Stomach smooth muscle (tissue), 2 donors: ENCODE data around the gene PTBP1.
A peak's percentile ranks its signal among the peaks of the same experiment; 100 is the strongest.

Experiments used
- H3K27ac ChIP-seq: one replicate; pipeline ENCODE4 v1.7.0; 2013; ENCODE audit warnings: mild to moderate bottlenecking, low read length, inconsistent platforms
- H3K27me3 ChIP-seq, 2 donors: one replicate each; pipeline ENCODE4 v1.7.0; 2013; ENCODE audit warnings: low read length in 2 of 2; ENCODE audit not compliant: insufficient read depth in 2 of 2, control insufficient read depth in 1 of 2
- H3K36me3 ChIP-seq, 2 donors: one replicate each; pipeline ENCODE4 v1.7.0; 2013; ENCODE audit warnings: low read length in 2 of 2; ENCODE audit not compliant: control insufficient read depth in 2 of 2, insufficient read depth in 2 of 2
- H3K4me1 ChIP-seq: one replicate; pipeline ENCODE4 v1.7.0; 2013; ENCODE audit warnings: low read length; ENCODE audit not compliant: control insufficient read depth, insufficient read depth
- H3K4me3 ChIP-seq, 2 donors: one replicate each; pipeline ENCODE4 v1.7.0; 2013; ENCODE audit warnings: low read length in 2 of 2
- H3K9ac ChIP-seq, 2 donors: one replicate each; pipeline ENCODE4 v1.7.0; 2013; ENCODE audit warnings: low read length in 2 of 2, mild to moderate bottlenecking in 1 of 2
- H3K9me3 ChIP-seq, 2 donors: one replicate each; pipeline ENCODE4 v1.7.0; 2013; ENCODE audit warnings: low read length in 2 of 2; ENCODE audit not compliant: control insufficient read depth in 2 of 2
- donor health status: healthy.
- donor health status: Pancreatic carcinoma.

The PTBP1 gene

DNA sequence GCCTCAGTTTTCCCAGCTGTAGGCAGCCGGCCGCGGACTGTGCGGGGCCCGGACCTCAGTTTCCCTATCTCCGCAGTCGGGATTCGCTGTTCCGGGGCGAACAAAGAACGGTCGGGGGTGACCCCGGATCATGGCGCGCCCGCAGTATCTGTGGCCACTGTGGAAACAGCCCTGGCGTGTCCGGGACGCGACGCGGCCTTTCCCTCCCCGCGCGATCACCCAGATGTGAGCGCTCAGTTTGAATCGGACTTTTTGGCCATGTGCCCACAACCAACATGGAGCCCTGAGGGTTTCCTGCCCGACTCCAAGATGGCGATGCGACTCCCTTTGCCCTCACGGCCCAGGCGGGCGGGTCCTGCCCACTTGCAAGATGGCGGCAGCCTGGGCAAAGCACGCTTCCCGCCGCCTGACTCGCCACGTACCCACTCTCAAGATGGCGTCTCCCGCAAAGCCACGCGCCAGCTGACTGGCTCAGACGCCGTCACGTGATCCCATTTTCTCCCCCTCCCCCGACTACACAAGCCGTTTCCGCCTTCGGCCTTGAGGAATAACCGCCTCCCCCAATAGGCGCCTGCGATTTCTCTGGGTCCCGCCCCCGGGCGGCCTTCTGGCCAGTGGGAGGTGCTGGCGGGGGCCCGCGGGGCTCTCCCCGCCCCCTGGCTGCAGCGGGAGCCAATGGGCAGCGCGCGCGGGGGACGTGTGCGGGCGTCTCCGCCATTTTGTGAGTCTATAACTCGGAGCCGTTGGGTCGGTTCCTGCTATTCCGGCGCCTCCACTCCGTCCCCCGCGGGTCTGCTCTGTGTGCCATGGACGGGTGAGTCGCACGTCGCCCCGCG, at the start of gene PTBP1:
Gene PTBP1 (plus strand): TSS at position 761 of the 836 bp plus-strand sequence. CDS start 46 bp downstream, at position 807.
- Histone ChIP-seq H3K27me3 (no peaks in the 10 kb centered on the region), H3K9me3 (no peaks in the 10 kb centered on the region), H3K9ac (peak within 1 kb of the TSS; percentile 73 to 86), H3K36me3 (peaks cover 0 to 2% of the 10 kb centered on the region in 2 donors), H3K4me1 (peaks cover 49% of the 10 kb centered on the region), H3K27ac (peak within 1 kb of the TSS; percentile 64), H3K4me3 (peak within 1 kb of the TSS; percentile 81 to 85)

DNA sequence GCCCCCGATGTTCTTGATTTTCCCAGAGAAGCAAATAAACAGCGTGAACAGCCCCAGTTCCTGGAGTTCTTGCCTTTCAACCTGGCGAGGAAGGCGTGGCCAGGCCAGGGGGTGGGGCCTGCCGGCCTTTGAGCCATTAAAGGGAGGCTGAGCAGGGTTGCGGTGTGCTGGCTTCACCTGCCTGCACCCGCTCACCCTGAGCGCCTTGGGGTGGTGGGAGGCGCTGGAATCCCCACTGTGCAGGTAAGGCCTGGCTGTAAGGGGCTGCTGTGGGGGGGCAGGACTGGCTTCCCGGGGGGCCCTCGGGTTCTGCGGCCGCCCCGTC, 49.0 kb upstream of the PTBP1 start:
- Histone ChIP-seq H3K27ac (no peak overlapping the region), H3K27me3 (peaks cover 5 to 7% of the 10 kb centered on the region in 2 donors), H3K9ac (no peak overlapping the region)

DNA sequence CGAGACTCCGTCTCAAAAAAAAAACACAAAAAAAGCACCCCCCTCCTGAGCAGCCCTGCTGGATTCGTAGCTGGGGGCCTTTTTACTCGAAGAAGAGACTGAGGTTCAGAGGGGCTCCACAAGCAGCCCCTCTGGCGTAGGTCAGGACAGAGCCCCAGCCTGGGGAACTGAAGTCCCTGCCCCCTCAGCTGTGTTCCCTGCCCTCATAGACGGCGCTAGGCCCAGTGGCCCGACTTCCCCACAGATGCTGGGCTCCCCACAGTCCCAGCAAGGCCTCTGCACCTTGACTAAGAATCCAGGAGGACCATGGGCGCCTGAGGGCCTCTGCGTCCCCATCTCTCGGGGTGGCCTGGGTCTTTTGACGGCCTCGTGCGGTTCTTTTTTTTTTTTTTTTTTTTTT, 47.4 kb upstream of the PTBP1 start:
- H3K4me3 ChIP-seq = no peak overlapping the region
- H3K9ac ChIP-seq = no peak overlapping the region
- H3K27ac ChIP-seq = no peak overlapping the region
- peaks cover 5 to 7% of the 10 kb centered on the region in 2 donors for H3K27me3 ChIP-seq
- H3K4me1 ChIP-seq = no peaks in the 10 kb centered on the region
- H3K9me3 ChIP-seq = peaks cover 0 to 9% of the 10 kb centered on the region in 2 donors
- H3K36me3 ChIP-seq = no peaks in the 10 kb centered on the region

More for the DNA sequence above, 49.0 kb upstream of the PTBP1 start:
- no peaks in the 10 kb centered on the region for H3K4me1 ChIP-seq
- no peaks in the 10 kb centered on the region for H3K36me3 ChIP-seq
- peaks cover 0 to 11% of the 10 kb centered on the region in 2 donors for H3K9me3 ChIP-seq
- no peak overlapping the region for H3K4me3 ChIP-seq

DNA sequence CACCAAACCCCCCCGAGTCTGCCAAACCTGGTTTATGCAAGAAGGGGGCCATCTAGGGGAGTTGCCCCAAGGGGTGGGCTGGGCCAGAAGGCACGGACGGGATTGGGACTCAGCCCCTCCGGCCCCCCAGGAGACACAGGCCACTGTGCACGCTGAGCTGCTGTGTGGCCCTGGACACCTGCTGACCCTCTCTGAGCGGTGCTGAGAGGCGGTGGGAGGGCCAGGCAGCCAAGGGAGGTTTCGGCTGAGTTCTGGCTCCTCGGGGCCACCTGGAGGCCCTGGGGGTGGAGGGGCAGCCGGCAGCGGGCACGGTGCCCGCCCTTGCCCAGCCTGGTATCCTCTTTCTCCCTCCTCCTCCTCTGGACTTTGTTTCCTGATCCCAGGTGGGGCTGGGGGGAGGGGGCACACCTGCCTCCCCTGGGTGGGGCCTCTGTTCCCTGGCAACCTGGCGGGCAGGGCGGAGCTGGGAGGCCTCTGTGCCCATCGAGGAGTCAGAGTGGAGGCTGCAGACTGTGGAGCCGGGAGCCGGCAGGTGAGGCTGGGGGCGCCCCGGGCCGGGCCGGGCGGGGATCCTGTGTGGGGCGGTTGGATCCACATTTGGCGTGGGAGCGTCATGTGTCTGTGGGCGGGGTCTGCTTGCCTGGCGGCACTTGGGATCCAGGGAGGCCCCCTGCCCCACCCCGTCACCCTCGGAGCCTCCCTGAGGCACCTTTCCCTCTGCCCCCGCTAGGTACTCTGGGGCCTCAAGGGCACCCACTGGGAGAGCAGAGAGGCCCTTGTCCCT, 46.4 kb upstream of the PTBP1 start, which contains the start of gene MISP:
Gene MISP (plus strand): TSS at position 473 of the 784 bp plus-strand sequence. CDS start 5,835 bp downstream, outside the sequence.
- Histone ChIP-seq H3K9ac (no peak within 1 kb of the TSS), H3K27ac (no peak within 1 kb of the TSS), H3K36me3 (no peaks in the 10 kb centered on the region), H3K4me1 (no peaks in the 10 kb centered on the region), H3K9me3 (peaks cover 0 to 9% of the 10 kb centered on the region in 2 donors), H3K27me3 (peaks cover 5 to 7% of the 10 kb centered on the region in 2 donors), H3K4me3 (no peak within 1 kb of the TSS)

DNA sequence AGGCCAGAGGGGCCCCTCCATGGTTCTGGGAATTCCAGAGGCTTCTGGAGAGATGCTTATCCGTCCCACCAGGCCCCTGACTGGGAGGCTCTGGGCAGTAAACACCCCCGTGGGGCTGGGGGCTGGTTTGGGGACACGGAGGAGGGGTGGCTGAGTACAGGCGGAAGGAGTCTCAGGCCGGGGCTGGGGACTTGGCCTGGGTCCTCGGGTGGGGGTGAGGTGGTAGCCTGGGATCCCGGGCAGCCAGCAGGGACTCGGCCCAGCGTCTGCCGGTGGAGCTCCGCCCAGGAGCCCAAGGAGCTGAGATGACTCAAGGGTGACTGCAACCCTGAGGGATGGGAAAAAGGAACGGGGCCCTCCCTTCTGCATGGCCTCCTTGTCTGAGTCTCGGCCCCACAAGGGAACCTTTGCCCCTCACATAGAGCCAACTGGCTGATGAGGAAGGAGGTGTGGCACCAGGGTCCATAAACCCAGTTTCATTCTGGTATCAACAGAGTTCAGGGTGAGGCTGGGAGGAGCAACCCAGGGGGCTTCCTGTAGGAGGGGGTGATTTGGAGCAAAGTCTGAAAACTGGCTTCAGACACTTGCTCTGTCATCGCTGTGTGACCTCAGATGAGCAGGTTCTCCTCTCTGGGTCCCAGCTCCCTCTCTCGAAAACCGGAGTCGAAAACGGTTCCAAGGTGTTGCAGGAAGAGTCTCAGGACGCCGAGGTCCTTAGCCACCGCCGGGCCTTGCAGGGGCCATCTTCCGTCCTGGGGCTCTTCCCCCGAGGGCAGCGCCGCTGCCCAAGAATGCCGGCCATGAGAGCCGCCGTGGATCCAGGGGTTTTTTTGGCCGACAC, 45.5 kb upstream of the PTBP1 start:
- Histone ChIP-seq H3K9me3 (peaks cover 0 to 9% of the 10 kb centered on the region in 2 donors), H3K9ac (no peak overlapping the region), H3K27me3 (peaks cover 5 to 7% of the 10 kb centered on the region in 2 donors), H3K27ac (no peak overlapping the region), H3K4me1 (no peaks in the 10 kb centered on the region), H3K36me3 (no peaks in the 10 kb centered on the region), H3K4me3 (no peak overlapping the region)

DNA sequence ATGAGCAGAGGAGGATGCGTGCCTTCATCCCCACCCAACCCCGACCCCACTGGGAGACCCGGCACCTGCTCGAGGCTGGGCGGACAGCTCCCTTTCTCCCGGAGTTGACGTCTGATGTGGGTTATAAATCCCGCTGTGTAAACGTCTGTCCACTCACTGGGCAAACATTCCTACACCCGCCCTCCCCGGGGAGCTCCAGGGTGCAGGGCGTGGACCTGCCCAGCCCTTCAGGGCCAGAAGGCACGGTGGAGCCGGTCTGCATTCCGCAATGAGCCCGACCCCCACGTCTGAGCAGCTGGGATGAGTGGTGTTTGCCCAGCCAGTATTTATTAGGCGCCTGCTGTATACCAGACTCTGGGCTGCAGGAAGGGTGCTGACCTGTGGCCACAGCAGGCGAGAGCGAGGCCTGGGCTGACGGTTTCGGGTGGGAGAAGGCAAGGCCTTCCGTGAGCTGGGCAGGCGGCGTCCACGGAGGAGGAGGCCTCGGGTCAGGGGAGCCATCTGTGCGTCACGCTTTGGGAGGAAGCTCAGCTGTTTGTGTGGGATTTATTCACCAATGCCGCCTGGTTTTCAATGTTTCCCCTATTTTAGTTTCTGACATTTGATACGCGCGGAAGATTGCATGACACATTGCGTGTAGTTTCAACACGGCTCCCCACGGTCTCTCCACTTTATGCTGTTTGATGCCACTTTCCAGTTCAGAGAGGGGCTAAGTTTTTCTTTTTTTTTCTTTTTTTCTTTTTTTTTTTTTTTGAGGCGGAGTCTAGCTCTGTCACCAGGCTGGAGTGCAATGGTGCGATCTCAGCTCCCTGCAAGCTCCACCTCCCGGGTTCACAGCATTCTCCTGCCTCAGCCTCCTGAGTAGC, 44.4 kb upstream of the PTBP1 start:
- Histone ChIP-seq H3K4me1 (no peaks in the 10 kb centered on the region), H3K36me3 (no peaks in the 10 kb centered on the region), H3K27ac (no peak overlapping the region), H3K9ac (no peak overlapping the region), H3K27me3 (peaks cover 5 to 7% of the 10 kb centered on the region in 2 donors), H3K9me3 (peaks cover 0 to 2% of the 10 kb centered on the region in 2 donors), H3K4me3 (no peak overlapping the region)

DNA sequence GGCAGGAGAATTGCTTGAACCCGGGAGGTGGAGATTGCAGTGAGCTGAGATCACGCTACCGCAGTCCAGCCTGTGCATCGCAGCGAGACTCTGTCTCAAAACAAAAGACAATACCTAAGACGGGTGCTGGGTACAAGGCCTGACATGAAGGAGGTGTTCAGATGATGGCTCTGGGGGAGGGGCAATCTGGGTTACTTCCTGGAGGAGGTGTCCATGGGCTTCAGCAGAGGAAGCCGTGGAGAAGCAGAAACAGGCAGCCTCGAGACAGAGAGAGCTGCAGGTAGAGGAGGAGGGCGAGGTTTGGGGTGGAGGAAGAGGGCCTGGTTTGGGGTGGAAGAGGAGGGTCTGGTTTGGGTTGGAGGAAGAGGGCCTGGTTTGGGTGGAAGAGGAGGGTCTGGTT, 42.7 kb upstream of the PTBP1 start:
- Histone ChIP-seq H3K27ac (no peak overlapping the region), H3K9me3 (peaks cover 0 to 6% of the 10 kb centered on the region in 2 donors), H3K4me3 (no peak overlapping the region), H3K27me3 (peaks cover 4 to 5% of the 10 kb centered on the region in 2 donors), H3K36me3 (no peaks in the 10 kb centered on the region), H3K9ac (no peak overlapping the region), H3K4me1 (no peaks in the 10 kb centered on the region)

DNA sequence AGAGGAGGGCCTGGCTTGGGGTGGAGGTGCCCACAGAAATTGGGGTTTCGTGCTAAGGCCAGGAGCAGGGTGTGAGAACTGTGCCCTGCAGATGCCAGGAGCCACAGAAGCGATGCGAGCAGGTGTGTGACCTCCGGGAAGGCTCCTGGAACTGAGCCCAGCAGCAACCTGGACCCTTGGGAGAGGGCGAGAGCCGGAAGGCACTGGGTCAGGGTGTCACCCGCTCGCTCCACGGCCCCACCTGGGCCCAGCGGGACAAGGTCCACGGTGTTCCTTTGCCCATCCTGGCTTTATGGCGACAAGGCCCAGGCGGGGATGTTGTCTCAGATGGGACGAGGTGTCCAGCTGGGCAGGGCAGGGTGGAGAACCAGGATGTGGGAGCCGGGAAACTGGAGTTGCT, 42.2 kb upstream of the PTBP1 start:
- Histone ChIP-seq H3K27me3 (peaks cover 4 to 5% of the 10 kb centered on the region in 2 donors), H3K9ac (no peak overlapping the region), H3K9me3 (peaks cover 0 to 6% of the 10 kb centered on the region in 2 donors), H3K36me3 (no peaks in the 10 kb centered on the region), H3K27ac (no peak overlapping the region), H3K4me1 (no peaks in the 10 kb centered on the region), H3K4me3 (no peak overlapping the region)

DNA sequence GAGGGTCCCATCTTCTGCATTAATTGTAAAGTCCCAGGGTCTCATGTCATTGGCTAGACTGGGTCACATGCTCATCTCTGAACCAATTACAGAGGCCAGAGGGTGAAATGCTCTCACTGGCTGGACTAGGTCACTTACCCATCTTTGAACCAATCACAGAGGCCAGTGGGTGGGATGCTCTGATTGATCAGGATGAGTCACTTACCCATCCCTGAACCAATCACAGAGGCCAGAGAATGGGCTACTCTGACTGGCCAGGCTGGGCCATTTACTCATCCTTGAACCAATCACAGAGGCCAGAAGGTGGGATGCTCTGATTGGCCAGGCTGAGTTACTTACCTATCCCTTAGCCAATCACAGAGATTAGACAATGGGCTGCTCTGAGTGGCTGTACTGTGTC, 41.0 kb upstream of the PTBP1 start:
- H3K4me3 ChIP-seq = no peak overlapping the region
- peaks cover 0 to 6% of the 10 kb centered on the region in 2 donors for H3K9me3 ChIP-seq
- no peaks in the 10 kb centered on the region for H3K36me3 ChIP-seq
- peaks cover 0 to 3% of the 10 kb centered on the region in 2 donors for H3K27me3 ChIP-seq
- H3K4me1 ChIP-seq = no peaks in the 10 kb centered on the region
- no peak overlapping the region for H3K27ac ChIP-seq
- no peak overlapping the region for H3K9ac ChIP-seq
